NCI-H1105 (cell line): ENCODE results near the gene EMD.

Experiments used
- DNase-seq: peaks from one replicate; lab custom pipeline; 2025; lab: John Stamatoyannopoulos, UW

EMD gene

GRCh38 chrX:154355094-154355775 is 23.9 kb upstream of the EMD start:
- no peak for DNase-seq

- DNase-seq, result no peak
Measured at GRCh38 chrX:154355776-154356140, 23.3 kb upstream of the EMD start.

DNA sequence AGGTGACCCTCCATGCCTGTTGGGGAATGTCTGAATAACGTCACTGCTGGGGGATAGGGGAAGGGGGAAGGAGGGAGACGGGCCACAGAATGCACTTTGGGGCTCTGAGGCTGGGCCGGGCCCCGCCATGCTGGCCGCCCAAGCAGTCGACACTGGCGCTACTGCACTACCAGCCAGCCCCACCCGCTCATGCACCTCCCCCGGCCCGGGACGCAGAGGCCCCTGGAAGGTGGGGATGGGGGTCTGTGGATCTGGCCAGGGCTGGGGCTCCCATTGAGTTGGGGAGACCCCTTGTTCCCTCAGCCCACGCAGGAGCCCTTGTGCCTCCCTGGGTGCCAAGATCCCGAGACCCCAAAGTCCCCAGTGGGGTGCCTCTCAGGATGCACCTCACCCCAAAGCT is 22.5 kb upstream of the EMD start:
- no peak for DNase-seq

DNA sequence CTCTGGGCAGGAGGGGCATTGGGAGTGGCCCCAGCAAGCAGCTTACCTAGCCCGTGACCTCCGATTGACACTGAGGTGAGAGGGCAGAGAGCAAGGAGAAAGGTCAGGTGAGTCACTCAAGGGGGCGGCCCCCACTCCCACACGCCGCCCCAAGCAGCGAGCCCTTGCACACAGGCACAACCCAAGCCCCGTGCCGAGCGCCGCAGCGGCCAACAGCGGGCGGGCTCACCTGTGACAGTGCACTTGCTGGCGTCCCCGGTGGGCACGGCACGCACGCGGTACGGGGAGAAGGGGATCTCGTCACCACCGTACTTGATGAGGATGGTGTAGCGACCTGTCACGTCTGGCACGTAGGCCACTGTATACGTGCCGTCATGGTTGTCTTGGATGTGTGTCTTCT is 21.9 kb upstream of the EMD start:
- no peak for DNase-seq

DNA sequence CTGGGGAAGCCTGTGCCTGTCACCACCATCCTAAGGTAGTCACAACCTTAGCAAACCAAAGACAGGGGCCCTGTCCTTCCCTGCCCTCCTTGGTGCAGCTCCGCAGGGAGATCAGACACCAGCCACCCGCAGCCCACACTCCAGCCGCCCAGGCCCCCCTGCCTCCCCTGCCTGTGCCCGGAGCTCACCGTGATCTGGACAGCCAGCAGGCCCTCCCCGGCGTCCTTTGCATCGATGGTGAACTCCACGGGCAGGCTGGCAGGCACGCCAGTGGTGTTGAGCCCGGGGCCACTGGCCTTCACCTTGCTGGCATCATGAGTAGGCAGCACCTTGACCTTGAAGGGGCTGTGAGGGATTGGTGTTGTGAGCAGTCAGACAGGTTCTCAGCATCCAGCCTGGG is 21.1 kb upstream of the EMD start:
- DNase-seq, result no peak

DNA sequence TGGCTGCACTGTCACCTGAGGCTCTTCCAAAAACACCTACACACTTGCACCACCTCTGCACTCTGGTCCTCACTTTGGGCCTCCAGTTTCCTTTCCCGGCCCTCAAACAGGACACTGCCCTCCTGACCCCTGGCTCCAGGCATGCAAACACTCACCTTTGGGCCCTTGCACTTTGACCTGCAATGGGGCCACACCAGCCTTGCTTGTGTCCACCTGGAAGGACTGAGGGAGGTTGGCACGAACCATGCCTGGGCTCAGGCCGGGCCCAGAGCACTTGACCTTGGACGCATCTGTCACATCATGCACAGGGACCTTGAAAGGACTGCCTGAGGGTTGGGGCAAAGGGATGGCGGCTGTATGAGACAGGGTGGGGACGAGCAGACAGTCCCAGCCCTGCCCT is 20.3 kb upstream of the EMD start:
- no peak for DNase-seq

DNA sequence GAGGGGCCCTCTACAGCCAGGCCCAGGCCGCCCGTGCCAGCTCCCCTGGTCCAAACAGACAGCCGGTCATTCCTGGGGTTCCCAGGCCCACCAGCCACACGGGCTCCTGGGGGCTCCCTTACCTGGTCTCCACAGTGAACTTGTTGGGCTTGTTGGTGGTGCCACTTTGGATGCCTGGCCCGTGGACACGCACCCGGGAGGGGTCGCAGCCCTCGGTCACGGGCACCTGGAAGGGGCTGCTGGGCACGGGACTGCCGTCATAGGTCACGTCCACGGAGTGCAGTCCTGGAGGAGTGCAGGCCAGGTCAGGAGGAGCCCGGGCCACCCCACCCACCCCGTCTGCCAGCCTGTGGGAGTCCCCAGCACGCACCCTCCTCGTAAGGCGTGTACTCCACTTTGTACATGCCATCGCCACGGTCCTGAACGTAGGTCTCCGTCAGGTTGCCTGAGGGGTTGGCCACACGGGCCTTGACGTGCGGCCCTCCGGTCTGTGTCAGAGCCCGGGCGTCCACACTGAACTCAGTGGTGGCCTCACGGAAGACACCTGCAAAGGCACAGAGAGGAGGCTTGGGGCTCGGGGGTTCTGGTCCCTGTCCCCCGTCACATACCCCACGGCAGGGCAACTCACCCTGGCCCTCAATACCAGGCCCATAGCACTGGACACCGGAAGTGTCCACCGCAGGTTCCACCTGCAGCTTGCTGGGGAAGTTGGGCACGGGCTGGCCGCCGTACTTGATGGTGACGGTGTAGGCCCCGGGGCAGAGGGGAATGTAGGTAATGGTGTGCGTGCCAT is 19.5 kb upstream of the EMD start:
- DNase-seq, result no peak

GRCh38 chrX:154360155-154360713 is 18.9 kb upstream of the EMD start:
- DNase-seq, result no peak

DNA sequence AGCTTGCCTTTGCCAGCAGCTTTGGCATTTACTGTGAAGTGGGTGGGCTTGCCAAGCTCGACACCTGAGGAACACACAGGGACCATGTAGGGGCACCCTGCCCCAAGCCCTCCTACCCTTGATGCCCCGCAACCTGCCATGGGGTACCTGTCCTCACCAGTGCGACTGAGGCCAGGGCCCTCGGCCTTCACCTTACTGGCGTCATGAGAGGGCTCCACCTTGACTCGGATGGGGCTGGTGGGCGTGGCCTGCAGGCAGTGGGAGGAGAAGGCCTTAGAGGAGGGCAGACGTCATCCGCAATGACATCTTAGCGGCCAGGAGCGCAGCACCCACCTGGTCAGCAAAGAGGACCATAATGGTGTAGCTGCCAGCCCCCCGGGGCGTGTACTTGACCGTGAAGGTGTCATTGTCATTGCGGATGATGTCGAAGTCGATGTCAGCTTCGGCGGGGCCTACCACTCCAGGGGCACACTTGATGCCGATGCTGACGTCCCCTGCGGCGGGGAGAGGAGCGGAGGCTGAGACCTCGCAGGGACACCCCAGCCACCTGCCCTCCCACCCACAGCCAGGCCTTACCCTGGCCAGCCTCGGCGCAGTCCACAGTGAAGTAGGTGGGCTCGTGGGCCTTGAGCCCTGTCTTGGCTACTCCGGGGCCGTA is 16.9 kb upstream of the EMD start:
- no peak for DNase-seq

DNA sequence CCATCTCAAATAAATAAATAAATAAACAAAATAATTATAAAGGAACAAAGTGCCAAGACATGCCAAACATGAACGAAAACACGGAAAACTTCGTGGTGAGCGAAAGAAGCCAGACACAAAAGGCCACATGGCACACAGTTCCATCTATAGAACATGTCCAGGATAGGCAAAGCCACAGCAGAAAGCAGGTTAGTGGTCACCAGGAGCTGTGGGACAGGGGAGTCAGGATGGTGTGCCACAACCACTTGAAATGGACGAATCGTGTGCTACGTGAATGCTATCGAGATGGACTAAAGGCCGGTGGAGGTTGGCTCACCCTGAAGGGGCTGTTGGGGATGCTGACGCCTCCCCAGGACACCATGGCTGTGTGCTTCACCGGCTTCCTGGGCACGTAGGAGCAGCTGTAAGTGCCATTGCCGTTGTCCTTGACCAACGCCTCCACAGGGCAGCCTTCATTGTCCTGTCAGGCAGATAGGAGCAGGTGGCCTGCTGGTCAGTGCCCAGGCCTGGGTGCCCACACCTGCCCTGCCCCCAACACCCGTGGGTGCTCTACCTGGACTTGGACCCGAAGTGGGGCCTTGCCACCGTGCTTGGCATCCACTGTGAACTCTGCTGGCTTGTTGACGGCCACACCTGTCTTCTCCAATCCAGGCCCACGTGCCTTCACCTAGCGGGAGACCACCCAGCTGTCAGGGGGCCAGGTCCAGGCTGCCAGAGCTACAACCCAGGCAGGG is 15.2 kb upstream of the EMD start:
- DNase-seq, result no peak

GRCh38 chrX:154365052-154365600 is 14.0 kb upstream of the EMD start:
- no peak for DNase-seq

DNA sequence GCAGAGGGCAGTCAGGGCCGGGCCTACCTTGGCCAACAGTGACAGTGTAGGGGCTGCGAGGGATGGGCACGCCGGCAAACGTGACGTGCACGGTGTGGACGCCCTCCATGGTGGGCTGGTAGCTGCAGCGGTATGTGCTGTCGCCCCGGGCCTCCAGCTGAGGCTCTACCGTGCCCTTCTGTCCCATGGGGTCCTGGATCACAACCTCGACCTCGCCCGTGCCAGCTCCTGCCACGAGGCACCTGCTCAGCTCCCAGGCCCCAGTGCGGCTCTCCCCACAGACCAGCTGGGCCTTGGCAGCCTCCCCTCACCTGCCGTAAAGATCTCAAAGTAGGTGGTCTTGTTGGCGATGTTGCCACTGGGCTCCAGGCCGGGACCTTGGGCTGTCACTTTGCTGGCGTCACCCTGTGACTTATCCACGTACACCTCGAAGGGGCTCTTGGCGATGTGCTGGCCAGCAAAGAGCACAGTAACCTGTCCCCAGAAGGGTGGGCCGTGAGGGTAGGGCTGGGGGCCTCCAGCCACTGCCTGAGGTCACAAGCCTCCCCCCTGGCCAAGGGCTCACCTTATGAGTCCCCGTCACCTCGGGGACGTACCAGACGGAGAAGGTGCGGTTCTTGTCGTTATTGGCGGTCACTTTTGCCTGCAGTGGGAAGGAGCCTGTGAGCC is 13.0 kb upstream of the EMD start:
- no peak for DNase-seq

DNA sequence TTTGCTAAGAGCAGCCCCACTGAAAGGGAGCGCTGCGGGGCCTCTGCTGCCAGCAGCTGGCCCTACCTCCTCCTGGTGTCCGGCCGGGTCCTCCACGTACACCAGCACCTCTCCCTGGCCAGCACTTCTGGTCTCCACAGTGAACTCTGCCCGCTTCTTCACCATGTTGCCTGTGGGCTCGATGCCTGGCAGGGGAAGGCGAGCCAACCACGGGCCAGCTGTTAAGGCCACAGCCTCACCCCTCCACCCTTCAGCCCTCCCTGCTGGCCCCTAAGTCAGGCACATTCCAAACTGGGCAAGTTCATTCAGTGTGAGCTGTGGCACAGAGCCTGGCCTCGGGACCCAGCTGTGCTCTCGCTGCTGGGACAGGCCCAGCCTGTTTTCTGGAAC is 12.4 kb upstream of the EMD start:
- no peak for DNase-seq

DNA sequence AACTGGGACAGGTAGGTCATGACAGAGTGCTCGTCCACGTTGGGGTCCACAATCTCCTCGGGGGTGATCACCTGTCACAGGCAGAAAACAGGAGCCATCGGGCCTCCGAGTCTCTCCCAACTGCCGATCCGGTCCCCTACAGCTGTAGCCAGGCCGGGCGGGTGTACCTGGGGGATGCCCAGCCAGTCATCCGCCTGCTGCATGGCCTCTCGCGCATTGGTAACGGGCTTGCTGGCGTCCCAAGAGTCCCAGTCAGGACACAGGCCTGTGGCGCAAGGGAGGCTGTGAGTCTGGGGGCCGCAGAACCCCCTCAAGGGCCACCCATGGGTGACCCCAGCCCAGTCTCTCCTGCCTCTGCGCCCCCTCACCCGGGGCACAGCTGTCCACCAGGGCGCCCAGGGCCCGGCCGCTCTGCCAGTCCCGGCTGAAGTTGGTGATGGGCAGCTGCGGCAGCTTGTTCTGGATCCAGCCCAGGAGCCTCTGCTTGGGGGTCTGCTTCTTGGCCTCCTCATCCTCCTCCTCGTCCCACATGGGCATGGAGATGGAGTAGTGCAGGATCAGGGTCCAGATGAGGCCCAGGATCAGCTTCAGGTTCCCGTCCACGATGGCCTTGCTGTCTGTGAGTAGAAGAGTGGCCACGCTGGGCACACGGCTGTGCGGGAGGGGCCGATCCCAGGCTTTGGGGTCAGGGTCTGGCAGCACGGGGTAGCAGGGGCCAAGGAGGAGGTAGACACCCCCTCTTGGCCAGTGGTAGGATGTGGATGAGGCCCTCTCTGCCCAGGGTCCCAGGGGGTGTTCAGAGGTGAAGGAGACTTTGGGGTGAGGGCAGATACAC is 11.4 kb upstream of the EMD start:
- no peak for DNase-seq

- peak; percentile 57 for DNase-seq
Measured at GRCh38 chrX:154368630-154369448, 10.3 kb upstream of the EMD start.

DNA sequence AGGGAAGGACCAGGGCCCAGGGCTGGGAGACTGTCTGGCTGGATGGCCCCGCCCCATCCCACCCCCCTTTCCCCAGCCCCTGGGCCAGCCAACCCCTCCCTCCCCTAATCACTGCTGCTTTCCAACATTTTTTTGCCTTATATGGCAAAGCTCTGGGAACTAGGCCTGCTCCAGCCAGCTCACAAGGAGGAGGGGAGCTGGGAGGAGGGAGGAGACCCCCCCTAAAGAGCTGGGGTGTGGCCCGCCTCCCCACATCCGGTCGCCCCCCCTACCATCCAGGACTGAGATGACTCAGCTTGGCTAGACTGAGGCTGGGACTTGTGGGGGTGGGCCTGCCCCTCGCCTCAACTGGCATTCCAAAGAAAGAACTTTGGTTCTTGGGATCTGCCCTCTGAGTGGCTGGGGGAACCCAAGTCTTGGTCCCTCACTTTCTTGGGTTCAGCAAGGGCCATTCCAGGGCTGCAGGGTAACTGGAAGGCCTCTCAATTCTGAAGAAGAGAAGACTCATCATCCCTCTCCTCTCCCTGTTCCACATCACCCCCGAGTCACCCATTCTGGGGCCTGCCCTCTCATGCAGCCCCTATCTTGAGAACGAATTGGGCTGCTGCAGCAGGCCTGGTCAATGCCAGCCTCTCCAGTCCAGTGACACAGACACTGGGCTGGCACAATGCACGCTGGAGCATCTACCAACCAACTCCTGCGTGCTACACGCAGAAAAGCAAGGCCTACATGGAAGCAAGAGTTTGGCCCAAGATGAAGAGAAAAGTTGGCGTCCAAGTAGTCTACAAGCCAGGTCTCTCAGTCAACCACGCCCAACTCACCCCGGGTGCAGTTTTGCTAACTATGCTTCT is 9.4 kb upstream of the EMD start:
- DNase-seq, result peak; percentile 86

GRCh38 chrX:154370300-154371016 is 8.6 kb upstream of the EMD start:
- DNase-seq, result peak; percentile 37
